ENCODE data around the gene HES3.

DNA sequence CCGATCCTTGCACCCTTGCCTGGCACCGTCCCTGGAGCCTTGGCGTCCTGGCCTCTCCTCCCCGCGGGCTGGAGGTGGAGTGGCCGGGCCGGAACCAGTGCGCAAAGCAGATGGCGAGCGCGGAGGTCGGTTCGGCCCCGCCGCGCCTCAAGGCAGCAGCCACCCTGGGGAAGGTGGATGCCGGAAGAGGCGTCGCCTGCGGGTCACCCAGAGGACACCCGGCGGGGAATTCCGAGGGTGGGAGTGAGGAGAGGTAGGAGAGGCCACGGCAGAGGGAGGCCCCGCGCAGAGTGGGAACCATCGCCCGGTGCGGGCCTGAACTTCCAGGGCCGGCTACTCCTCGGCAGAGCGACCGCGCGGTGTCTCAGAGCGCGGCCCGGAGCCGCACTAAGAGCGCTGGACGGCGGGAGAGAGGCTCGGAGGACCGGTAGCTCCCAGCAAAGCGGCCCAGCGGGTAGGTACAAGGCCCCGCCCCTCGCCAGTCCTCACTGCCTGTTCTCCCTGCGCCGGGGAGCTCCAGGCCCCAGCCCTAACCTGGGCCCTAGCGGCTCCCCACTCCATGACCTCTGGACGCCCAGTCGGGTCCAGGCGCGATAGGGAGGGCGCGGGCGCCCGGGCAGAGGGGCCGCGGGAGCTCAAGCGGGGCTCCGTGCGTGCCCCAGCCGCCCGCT lies 38.0 kb upstream of the HES3 start, which contains the start of gene RNF207:
- TF ChIP-seq CTCF (IDR thresholded peaks at IDR 0.05) = no peak
- TF ChIP-seq EZH2 (IDR thresholded peaks at IDR 0.05; ENCODE audit: borderline replicate concordance, insufficient read depth, low read depth, low read length, poor library complexity, severe bottlenecking) = peak; percentile 54
